ENCODE measurements around the gene HOXC5.

- no peak for TF ChIP-seq EZH2 (IDR thresholded peaks at IDR 0.05; ENCODE audit: insufficient read depth, low read length)
- TF ChIP-seq, protein P1, sequence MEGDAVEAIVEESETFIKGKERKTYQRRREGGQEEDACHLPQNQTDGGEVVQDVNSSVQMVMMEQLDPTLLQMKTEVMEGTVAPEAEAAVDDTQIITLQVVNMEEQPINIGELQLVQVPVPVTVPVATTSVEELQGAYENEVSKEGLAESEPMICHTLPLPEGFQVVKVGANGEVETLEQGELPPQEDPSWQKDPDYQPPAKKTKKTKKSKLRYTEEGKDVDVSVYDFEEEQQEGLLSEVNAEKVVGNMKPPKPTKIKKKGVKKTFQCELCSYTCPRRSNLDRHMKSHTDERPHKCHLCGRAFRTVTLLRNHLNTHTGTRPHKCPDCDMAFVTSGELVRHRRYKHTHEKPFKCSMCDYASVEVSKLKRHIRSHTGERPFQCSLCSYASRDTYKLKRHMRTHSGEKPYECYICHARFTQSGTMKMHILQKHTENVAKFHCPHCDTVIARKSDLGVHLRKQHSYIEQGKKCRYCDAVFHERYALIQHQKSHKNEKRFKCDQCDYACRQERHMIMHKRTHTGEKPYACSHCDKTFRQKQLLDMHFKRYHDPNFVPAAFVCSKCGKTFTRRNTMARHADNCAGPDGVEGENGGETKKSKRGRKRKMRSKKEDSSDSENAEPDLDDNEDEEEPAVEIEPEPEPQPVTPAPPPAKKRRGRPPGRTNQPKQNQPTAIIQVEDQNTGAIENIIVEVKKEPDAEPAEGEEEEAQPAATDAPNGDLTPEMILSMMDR (IDR thresholded peaks at IDR 0.05; ENCODE audit: insufficient read depth, low read depth, low read length), result no peak
Observed at GRCh38 chr12:54010972-54011664, 21.7 kb upstream of the HOXC5 start.
